Sigmoid colon (tissue), 4 donors: ENCODE data around the gene ZDHHC22.

Source experiments
- POLR2AphosphoS5 ChIP-seq, 4 donors: sonication (generic); formaldehyde crosslinking; IDR thresholded peaks; one replicate each; pipeline ENCODE4 v1.6.1; 2017; ENCODE audit warnings: antibody characterized with exemption in 4 of 4
- TF ChIP-seq, protein P1 (sequence below), 4 experiments: fragments of 450-650 bp in 3 of 4; fragments of 200-600 bp in 1 of 4; IDR thresholded peaks; one replicate each; pipeline ENCODE4 v1.5.1; 2016 to 2019; ENCODE audit warnings: antibody characterized with exemption in 4 of 4, mild to moderate bottlenecking in 3 of 4, moderate library complexity in 2 of 4

DNA sequence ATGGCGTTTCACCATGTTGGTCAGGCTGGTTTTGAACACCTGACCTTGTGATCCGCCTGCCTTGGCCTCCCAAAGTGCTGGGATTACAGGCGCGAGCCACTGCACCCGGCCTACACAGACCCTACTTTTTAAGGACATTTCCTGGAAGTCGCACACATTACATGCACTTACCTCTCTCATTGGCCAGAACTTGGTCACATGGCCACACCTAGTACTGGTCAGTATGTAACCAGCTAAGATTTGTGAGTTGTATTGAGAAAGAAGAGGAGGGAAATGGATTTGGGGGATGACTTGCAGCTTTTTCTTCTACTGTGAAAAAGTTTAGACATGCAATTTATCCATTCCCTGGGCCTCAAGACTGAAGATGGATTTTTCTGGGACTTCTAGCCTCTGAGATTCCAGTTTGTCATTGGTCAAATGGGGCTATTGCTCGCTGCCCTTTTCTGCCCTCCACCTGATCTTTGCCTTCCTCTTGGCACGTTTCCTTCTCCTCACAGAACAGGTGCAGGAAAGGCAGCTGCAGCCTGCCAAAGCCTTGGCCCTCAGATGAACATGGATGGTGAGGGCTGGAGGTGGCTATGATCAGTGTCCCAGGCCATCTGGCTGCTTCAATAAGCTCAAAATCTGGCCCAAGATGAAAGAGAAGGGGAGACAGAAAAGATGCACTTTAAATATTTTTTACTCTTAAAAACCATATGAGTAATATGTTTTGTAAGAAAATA lies 7.1 kb upstream of the ZDHHC22 start:
- no peak for TF ChIP-seq POLR2AphosphoS5 (IDR thresholded peaks at IDR 0.05)
- TF ChIP-seq, protein P1, sequence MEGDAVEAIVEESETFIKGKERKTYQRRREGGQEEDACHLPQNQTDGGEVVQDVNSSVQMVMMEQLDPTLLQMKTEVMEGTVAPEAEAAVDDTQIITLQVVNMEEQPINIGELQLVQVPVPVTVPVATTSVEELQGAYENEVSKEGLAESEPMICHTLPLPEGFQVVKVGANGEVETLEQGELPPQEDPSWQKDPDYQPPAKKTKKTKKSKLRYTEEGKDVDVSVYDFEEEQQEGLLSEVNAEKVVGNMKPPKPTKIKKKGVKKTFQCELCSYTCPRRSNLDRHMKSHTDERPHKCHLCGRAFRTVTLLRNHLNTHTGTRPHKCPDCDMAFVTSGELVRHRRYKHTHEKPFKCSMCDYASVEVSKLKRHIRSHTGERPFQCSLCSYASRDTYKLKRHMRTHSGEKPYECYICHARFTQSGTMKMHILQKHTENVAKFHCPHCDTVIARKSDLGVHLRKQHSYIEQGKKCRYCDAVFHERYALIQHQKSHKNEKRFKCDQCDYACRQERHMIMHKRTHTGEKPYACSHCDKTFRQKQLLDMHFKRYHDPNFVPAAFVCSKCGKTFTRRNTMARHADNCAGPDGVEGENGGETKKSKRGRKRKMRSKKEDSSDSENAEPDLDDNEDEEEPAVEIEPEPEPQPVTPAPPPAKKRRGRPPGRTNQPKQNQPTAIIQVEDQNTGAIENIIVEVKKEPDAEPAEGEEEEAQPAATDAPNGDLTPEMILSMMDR (IDR thresholded peaks at IDR 0.05): no peak
